Neural progenitor cell (in vitro differentiated cells): ENCODE data around the gene DENND5B.

Source experiments
- CTCF ChIP-seq: fragments of 200-600 bp; sonication (generic); IDR thresholded peaks from 2 replicates; pipeline ENCODE4 v1.5.1; 2017; ENCODE audit warnings: antibody characterized with exemption, mild to moderate bottlenecking
- EZH2 ChIP-seq: fragments of 200-600 bp; sonication (generic); IDR thresholded peaks from 2 replicates; pipeline ENCODE4 v1.6.1; 2017; ENCODE audit warnings: antibody characterized with exemption, mild to moderate bottlenecking, moderate library complexity

DNA sequence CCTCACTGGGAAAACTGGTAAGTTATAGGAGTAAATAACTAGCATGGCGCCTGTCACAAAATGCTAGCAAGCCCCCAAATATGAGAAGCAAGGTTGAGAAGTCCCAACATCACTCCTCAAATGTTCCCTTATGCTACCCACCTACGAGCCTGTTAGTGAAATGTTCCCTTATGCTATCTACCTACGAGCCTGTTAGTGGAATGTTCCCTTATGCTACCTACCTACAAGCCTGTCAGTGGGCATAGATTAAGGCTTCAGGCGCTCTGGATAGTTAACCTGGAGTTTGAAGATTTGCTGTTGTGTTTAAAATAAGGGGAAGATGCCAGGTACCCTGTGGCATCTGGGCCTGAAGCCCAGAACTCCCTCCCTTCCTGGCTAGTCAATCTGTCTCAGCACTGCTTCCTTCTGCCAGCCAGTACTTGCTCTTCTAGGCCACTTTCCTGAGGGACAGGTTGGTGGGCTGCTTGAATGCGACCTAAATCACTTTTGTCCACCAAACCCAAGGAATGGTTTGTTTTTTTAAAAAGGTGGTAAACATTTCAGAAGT, 197.9 kb downstream of the DENND5B start:
- TF ChIP-seq CTCF (no peak), EZH2 (no peak)
